ENCODE data around the gene PINLYP. TPM values are rescaled to one million over a fixed set of nuclear protein-coding genes. Genes with fewer than 3 reads are reported as not detected.

The PINLYP gene
- total and polyA plus RNA-seq, 2 donors from 2014 or later, result 14.8 to 41.8 TPM

- H3K27ac ChIP-seq (ENCODE audit: low read depth in 2 of 2, low read length in 2 of 2), result no peak overlapping the region
- intact Hi-C loops (cut with DNase I), result no loop called here
- H3K4me3 ChIP-seq (ENCODE audit: low read length in 3 of 3), result no peak overlapping the region
- no peaks in the 10 kb centered on the region for H3K9me3 ChIP-seq (ENCODE audit: control insufficient read depth in 2 of 3, insufficient read depth in 1 of 3, low read length in 3 of 3)
- FAIRE-seq (no peak), DNase-seq (no peak)
- peaks cover 0 to 7% (median 4%) of the 10 kb centered on the region in 3 donors for H3K4me1 ChIP-seq (ENCODE audit: control insufficient read depth in 2 of 3, insufficient read depth in 2 of 3, low read depth in 1 of 3, low read length in 3 of 3)
- TF ChIP-seq CTCF (IDR thresholded peaks at IDR 0.05; ENCODE audit: borderline replicate concordance, extremely low read depth, insufficient read depth), result no peak
- H3K36me3 ChIP-seq (ENCODE audit: control insufficient read depth in 2 of 3, insufficient read depth in 3 of 3, low read length in 3 of 3), result no peaks in the 10 kb centered on the region
- no peaks in the 10 kb centered on the region for H3K27me3 ChIP-seq (ENCODE audit: control insufficient read depth, insufficient read depth, low read length)
- no peak overlapping the region for H3K9ac ChIP-seq (ENCODE audit: low read length in 3 of 3)
Observed at GRCh38 chr19:43631491-43631890, 55.9 kb downstream of the PINLYP start.

Other genes starting within 250 kb of the PINLYP start
- gene CD177, start 222.1 kb upstream of the PINLYP start, total RNA-seq, result 0.66 TPM
- gene CD177, start 222.1 kb upstream of the PINLYP start, polyA plus RNA-seq (ENCODE audit: insufficient read depth, low read depth, low replicate concordance), result 0.17 TPM
- not detected for gene TEX101, start 160.9 kb upstream of the PINLYP start, total RNA-seq
- not detected for gene TEX101, start 160.9 kb upstream of the PINLYP start, polyA plus RNA-seq (ENCODE audit: insufficient read depth, low read depth, low replicate concordance)
- 1.7 TPM for gene LYPD3, start 110.2 kb upstream of the PINLYP start, total RNA-seq
- gene LYPD3, start 110.2 kb upstream of the PINLYP start, polyA plus RNA-seq (ENCODE audit: insufficient read depth, low read depth, low replicate concordance), result 2.2 TPM
- gene PHLDB3, start 71.1 kb upstream of the PINLYP start, total RNA-seq, result 10.8 TPM
- 8.2 TPM for gene PHLDB3, start 71.1 kb upstream of the PINLYP start, polyA plus RNA-seq (ENCODE audit: insufficient read depth, low read depth, low replicate concordance)
- 61.3 TPM for gene ETHE1, start 48.6 kb upstream of the PINLYP start, total RNA-seq
- 81.8 TPM for gene ETHE1, start 48.6 kb upstream of the PINLYP start, polyA plus RNA-seq (ENCODE audit: insufficient read depth, low read depth, low replicate concordance)
- 3.1 TPM for gene ZNF575, start 42.6 kb upstream of the PINLYP start, total RNA-seq
- gene ZNF575, start 42.6 kb upstream of the PINLYP start, polyA plus RNA-seq (ENCODE audit: insufficient read depth, low read depth, low replicate concordance), result 2.8 TPM
- gene XRCC1, start 274 bp upstream of the PINLYP start, total RNA-seq, result 24.5 TPM
- gene XRCC1, start 274 bp upstream of the PINLYP start, polyA plus RNA-seq (ENCODE audit: insufficient read depth, low read depth, low replicate concordance), result 19.3 TPM
- gene IRGQ, start 20.3 kb downstream of the PINLYP start, total RNA-seq, result 24.2 TPM
- 9.5 TPM for gene IRGQ, start 20.3 kb downstream of the PINLYP start, polyA plus RNA-seq (ENCODE audit: insufficient read depth, low read depth, low replicate concordance)
- 15.3 TPM for gene ZNF576, start 20.8 kb downstream of the PINLYP start, total RNA-seq
- gene ZNF576, start 20.8 kb downstream of the PINLYP start, polyA plus RNA-seq (ENCODE audit: insufficient read depth, low read depth, low replicate concordance), result 25.6 TPM
- 0.28 TPM for gene SRRM5, start 36.3 kb downstream of the PINLYP start, total RNA-seq
- gene SRRM5, start 36.3 kb downstream of the PINLYP start, polyA plus RNA-seq (ENCODE audit: insufficient read depth, low read depth, low replicate concordance), result 0.22 TPM
- gene ZNF428, start 43.8 kb downstream of the PINLYP start, total RNA-seq, result 44.3 TPM
- gene ZNF428, start 43.8 kb downstream of the PINLYP start, polyA plus RNA-seq (ENCODE audit: insufficient read depth, low read depth, low replicate concordance), result 95.4 TPM
- 25.3 TPM for gene CADM4, start 64.0 kb downstream of the PINLYP start, total RNA-seq
- 47.0 TPM for gene CADM4, start 64.0 kb downstream of the PINLYP start, polyA plus RNA-seq (ENCODE audit: insufficient read depth, low read depth, low replicate concordance)
- gene PLAUR, start 94.4 kb downstream of the PINLYP start, total RNA-seq, result 17.0 TPM
- gene PLAUR, start 94.4 kb downstream of the PINLYP start, polyA plus RNA-seq (ENCODE audit: insufficient read depth, low read depth, low replicate concordance), result 3.9 TPM
- gene IRGC, start 140.3 kb downstream of the PINLYP start, total RNA-seq, result not detected
- gene IRGC, start 140.3 kb downstream of the PINLYP start, polyA plus RNA-seq (ENCODE audit: insufficient read depth, low read depth, low replicate concordance), result not detected
- 34.6 TPM for gene SMG9, start 179.2 kb downstream of the PINLYP start, total RNA-seq
- 25.1 TPM for gene SMG9, start 179.2 kb downstream of the PINLYP start, polyA plus RNA-seq (ENCODE audit: insufficient read depth, low read depth, low replicate concordance)
- gene KCNN4, start 205.2 kb downstream of the PINLYP start, total RNA-seq, result 6.1 TPM
- 0.80 TPM for gene KCNN4, start 205.2 kb downstream of the PINLYP start, polyA plus RNA-seq (ENCODE audit: insufficient read depth, low read depth, low replicate concordance)
- gene LYPD5, start 226.6 kb downstream of the PINLYP start, total RNA-seq, result 4.2 TPM
- gene LYPD5, start 226.6 kb downstream of the PINLYP start, polyA plus RNA-seq (ENCODE audit: insufficient read depth, low read depth, low replicate concordance), result 1.8 TPM

All from kidney (tissue), 14 donors.